OCI-LY7 (cell line): Measurements from ENCODE around the gene ASAP3. TPM values are rescaled to one million over a fixed set of nuclear protein-coding genes. Genes with fewer than 3 reads are reported as not detected.

ENCODE experiments used
- BruUV-seq: library from RNA; stranded (reverse); fragments of 400-500 nt; replicated peaks from 2 replicates; lab custom pipeline; 2021; lab: Mats Ljungman, UMichigan
- CTCF ChIA-PET: fragments of 300-600 bp; sonication (Branson Sonifier 250); formaldehyde crosslinking; loops from one replicate; lab custom pipeline; 2022; ENCODE audit warnings: antibody characterized with exemption; ENCODE audit not compliant: unreplicated experiment; lab: Charles Lee
- POLR2A ChIA-PET: fragments of 300-600 bp; sonication (Branson Sonifier 250); formaldehyde crosslinking; loops from one replicate; lab custom pipeline; 2022; ENCODE audit warnings: antibody characterized with exemption; lab: Charles Lee
- DNase-seq: peaks from one replicate; pipeline ENCODE4 v3.0.0-alpha.2; 2015; ENCODE audit warnings: low spot score
- H2AFZ ChIP-seq: fragments of 200-600 bp; sonication (generic), shearing (Covaris generic); 2 replicates; pipeline ENCODE4 v1.6.1; 2014; ENCODE audit warnings: mild to moderate bottlenecking, antibody characterized with exemption, low read length, moderate library complexity
- H3K27ac ChIP-seq: fragments of 200-600 bp; sonication (generic); 2 replicates; pipeline ENCODE4 v1.5.1; 2014; ENCODE audit warnings: mixed run types, low read depth, mild to moderate bottlenecking, moderate library complexity, low read length, inconsistent platforms; ENCODE audit not compliant: poor library complexity, severe bottlenecking
- H3K36me3 ChIP-seq: fragments of 200-600 bp; sonication (generic); 2 replicates; pipeline ENCODE4 v1.6.1; 2014; ENCODE audit warnings: mild to moderate bottlenecking, antibody characterized with exemption, low read length, moderate library complexity, mixed read lengths; ENCODE audit not compliant: insufficient read depth
- H3K4me1 ChIP-seq: fragments of 200-600 bp; sonication (generic); 2 replicates; pipeline ENCODE4 v1.5.1; 2014; ENCODE audit warnings: mild to moderate bottlenecking, low read length; ENCODE audit not compliant: insufficient read depth, poor library complexity, severe bottlenecking
- H3K4me2 ChIP-seq: fragments of 200-600 bp; sonication (generic); 2 replicates; pipeline ENCODE4 v1.6.1; 2014; ENCODE audit warnings: mild to moderate bottlenecking, low read length
- H3K4me3 ChIP-seq: fragments of 200-600 bp; sonication (generic); 2 replicates; pipeline ENCODE4 v1.5.1; 2014; ENCODE audit warnings: mild to moderate bottlenecking, low read depth, low read length; ENCODE audit not compliant: poor library complexity, severe bottlenecking
- H3K79me2 ChIP-seq: fragments of 200-600 bp; sonication (generic); 2 replicates; pipeline ENCODE4 v1.6.1; 2016; ENCODE audit warnings: low read depth, mild to moderate bottlenecking, low read length, moderate library complexity, mixed read lengths; ENCODE audit not compliant: insufficient read depth
- H3K9me2 ChIP-seq: fragments of 200-600 bp; sonication (generic); 2 replicates; pipeline ENCODE4 v1.6.1; 2016; ENCODE audit warnings: mild to moderate bottlenecking, low read length, mixed read lengths; ENCODE audit not compliant: insufficient read depth
- H3K9me3 ChIP-seq: fragments of 200-600 bp; sonication (generic); 2 replicates; pipeline ENCODE4 v1.6.1; 2014; ENCODE audit warnings: mild to moderate bottlenecking, mixed run types, low read length, mixed read lengths
- H4K20me1 ChIP-seq: fragments of 200-600 bp; sonication (generic); 2 replicates; pipeline ENCODE4 v1.6.1; 2014; ENCODE audit warnings: mild to moderate bottlenecking, antibody characterized with exemption, low read length, moderate library complexity, mixed read lengths; ENCODE audit not compliant: insufficient read depth
- CTCF ChIP-seq: fragments of 200-600 bp; sonication (generic); conservative IDR thresholded peaks from 2 replicates; pipeline ENCODE4 v1.5.1; 2014; ENCODE audit warnings: mild to moderate bottlenecking, antibody characterized with exemption, low read length, moderate library complexity, mixed read lengths
- EZH2phosphoT487 ChIP-seq: fragments of 200-600 bp; sonication (generic); IDR thresholded peaks from 2 replicates; pipeline ENCODE4 v1.6.1; 2018; ENCODE audit warnings: low read depth, borderline replicate concordance, mild to moderate bottlenecking, mixed run types, antibody characterized with exemption, low read length, moderate library complexity, mixed read lengths
- intact Hi-C: fragments of 100-400 bp; cut with micrococcal nuclease; formaldehyde crosslinking; loops from one replicate; pipeline ENCODE4 v1.10.0; 2022; ENCODE audit not compliant: unreplicated experiment
- total RNA-seq, 2 experiments: library from RNA; depleted of rRNA in 1 of 2; stranded (reverse); fragments of >200 nt in 1 of 2; shearing (Covaris generic) in 1 of 2; gene quantifications; 2 replicates each; pipeline ENCODE4 v1.2.3, GENCODE V29; 2014 to 2022

The ASAP3 gene
- total RNA-seq, 2 experiments from 2014 or later = 5.9 to 14.9 TPM

GRCh38 chr1:23431431-23431830 is 52.5 kb downstream of the ASAP3 start:
- ChIA-PET POLR2A (no interaction called here), CTCF (no interaction called here)
- Histone ChIP-seq H3K36me3 (no peaks in the 10 kb centered on the region), H3K9me2 (no peaks in the 10 kb centered on the region), H2AFZ (no peak overlapping the region), H3K4me3 (no peak overlapping the region), H4K20me1 (no peaks in the 10 kb centered on the region), H3K4me2 (no peak overlapping the region), H3K79me2 (no peaks in the 10 kb centered on the region), H3K9me3 (no peaks in the 10 kb centered on the region), H3K27ac (no peak overlapping the region), H3K4me1 (peaks cover 8% of the 10 kb centered on the region)
- intact Hi-C loops = no loop called here
- no peak for DNase-seq
- TF ChIP-seq CTCF = no peak
- TF ChIP-seq EZH2phosphoT487 = no peak
- no TSS peak for BruUV-seq

- Histone ChIP-seq H3K4me1 (peaks cover 8% of the 10 kb centered on the region), H3K36me3 (no peaks in the 10 kb centered on the region), H4K20me1 (no peaks in the 10 kb centered on the region), H3K9me3 (no peaks in the 10 kb centered on the region), H3K9me2 (no peaks in the 10 kb centered on the region), H3K4me3 (no peak overlapping the region), H3K27ac (no peak overlapping the region), H3K4me2 (no peak overlapping the region), H2AFZ (no peak overlapping the region), H3K79me2 (no peaks in the 10 kb centered on the region)
- no TSS peak for BruUV-seq
- no peak for TF ChIP-seq EZH2phosphoT487
- ChIA-PET CTCF (no interaction called here), POLR2A (no interaction called here)
- no peak for DNase-seq
- intact Hi-C loops = no loop called here
Observed at GRCh38 chr1:23430803-23431202, 53.2 kb downstream of the ASAP3 start.

- Histone ChIP-seq H3K27ac (no peak overlapping the region), H3K36me3 (no peaks in the 10 kb centered on the region), H3K4me1 (no peaks in the 10 kb centered on the region), H3K9me3 (no peaks in the 10 kb centered on the region), H3K4me2 (no peak overlapping the region), H2AFZ (no peak overlapping the region), H3K79me2 (no peaks in the 10 kb centered on the region), H3K9me2 (no peaks in the 10 kb centered on the region), H4K20me1 (no peaks in the 10 kb centered on the region), H3K4me3 (no peak overlapping the region)
- TF ChIP-seq CTCF (no peak), EZH2phosphoT487 (no peak)
- BruUV-seq = TSS peak; percentile 72
- intact Hi-C loops = no loop called here
- ChIA-PET CTCF (no interaction called here), POLR2A (no interaction called here)
- no peak for DNase-seq
Observed at GRCh38 chr1:23428136-23428905, 55.7 kb downstream of the ASAP3 start.
